HepG2 (cell line): Measurements from ENCODE around the gene CAPRIN1. TPM values are rescaled to one million over a fixed set of nuclear protein-coding genes. Genes with fewer than 3 reads are reported as not detected.

ENCODE experiments used
- ATAC-seq: fragments of 200-7000 bp; cut with Tn5 transposase; 3 replicates; pipeline ENCODE4 v1.9.1; 2020; ENCODE audit warnings: mild to moderate bottlenecking, moderate library complexity
- BruUV-seq: library from RNA; stranded (reverse); fragments of 400-500 nt; replicated peaks from 2 replicates; lab custom pipeline; 2021; lab: Mats Ljungman, UMichigan
- CTCF ChIA-PET: fragments of 300-600 bp; formaldehyde crosslinking; extraction: SDS; loops from one replicate; lab custom pipeline; 2021; ENCODE audit warnings: low total read pairs, inconsistent platforms, low intra/inter-chr PET ratio; lab: Yijun Ruan, JAX
- POLR2A ChIA-PET: fragments of 350-600 bp; sonication (Branson Sonifier 250); formaldehyde crosslinking; loops from one replicate; lab custom pipeline; 2020; ENCODE audit warnings: antibody characterized with exemption, inconsistent platforms; lab: Yijun Ruan, JAX
- DNase-seq: peaks from one replicate; pipeline ENCODE4 v3.0.0-alpha.2; 2015; ENCODE audit warnings: low spot score
- FAIRE-seq: peaks from 3 replicates; lab custom pipeline; 2011; peaks lifted over from hg19 to GRCh38; lab: Jason Lieb, UNC
- H2AFZ ChIP-seq: one replicate; pipeline ENCODE4 v1.6.1; 2011; ENCODE audit warnings: low read length, inconsistent platforms
- H3K27ac ChIP-seq: fragments of 300-600 bp; 3 replicates; pipeline ENCODE4 v1.8.0; 2011; ENCODE audit warnings: mixed run types, mild to moderate bottlenecking, mixed read lengths, low read length, inconsistent platforms; ENCODE audit not compliant: insufficient read depth; ENCODE audit errors: extremely low read length
- H3K27me3 ChIP-seq, 2 experiments: fragments of 200-600 bp in 1 of 2; 2 replicates in 1 of 2; 3 replicates in 1 of 2; pipeline versions ENCODE4 v1.6.0 to v1.8.0; 2011; ENCODE audit warnings: low read length in 2 of 2, mild to moderate bottlenecking in 2 of 2, moderate library complexity in 2 of 2, inconsistent platforms in 1 of 2; ENCODE audit not compliant: insufficient read depth in 2 of 2, control insufficient read depth in 1 of 2
- H3K36me3 ChIP-seq, 2 experiments: fragments of 200-600 bp in 1 of 2; replicated peaks in 1 of 2; 2 replicates in 1 of 2; 3 replicates in 1 of 2; pipeline versions ENCODE4 v1.5.1 to v1.8.0; 2011; ENCODE audit warnings: low read length in 2 of 2, inconsistent platforms in 1 of 2; ENCODE audit not compliant: insufficient read depth in 2 of 2, control insufficient read depth in 1 of 2
- H3K4me1 ChIP-seq: 2 replicates; pipeline ENCODE4 v1.5.1; 2012; ENCODE audit warnings: low read length, inconsistent platforms; ENCODE audit not compliant: insufficient read depth
- H3K4me2 ChIP-seq: 2 replicates; pipeline ENCODE4 v1.6.0; 2011; ENCODE audit warnings: low read depth, low read length, inconsistent platforms
- H3K4me3 ChIP-seq, 3 experiments: fragments of 200-600 bp in 1 of 3; sonication (generic), shearing (Covaris generic) in 1 of 3; replicated peaks in 1 of 3; 2 replicates each; pipeline ENCODE4 v1.5.1; 2011 to 2016; ENCODE audit warnings: low read length in 3 of 3, inconsistent platforms in 2 of 3, low read depth in 2 of 3, mild to moderate bottlenecking in 2 of 3, control low read depth in 1 of 3, mixed read lengths in 1 of 3; ENCODE audit not compliant: insufficient read depth in 1 of 3
- H3K79me2 ChIP-seq: one replicate; pipeline ENCODE4 v1.6.1; 2011; ENCODE audit warnings: low read length, inconsistent platforms; ENCODE audit not compliant: insufficient read depth
- H3K9ac ChIP-seq: 2 replicates; pipeline ENCODE4 v1.6.0; 2011; ENCODE audit warnings: mild to moderate bottlenecking, low read depth, low read length, inconsistent platforms; ENCODE audit not compliant: insufficient read depth
- H3K9me3 ChIP-seq: 2 replicates; pipeline ENCODE4 v1.5.1; 2012; ENCODE audit warnings: mild to moderate bottlenecking, low read length
- H4K20me1 ChIP-seq: 2 replicates; pipeline ENCODE4 v1.6.0; 2011; ENCODE audit warnings: inconsistent platforms, mild to moderate bottlenecking, low read length, moderate library complexity; ENCODE audit not compliant: insufficient read depth
- CCDC6 ChIP-seq: sonication (generic); formaldehyde crosslinking; IDR thresholded peaks from 2 replicates; pipeline ENCODE4 v1.8.1; 2022; ENCODE audit warnings: mild to moderate bottlenecking, missing genetic modification reagents, moderate library complexity
- MLXIP ChIP-seq: sonication (generic); formaldehyde crosslinking; IDR thresholded peaks from 2 replicates; pipeline ENCODE4 v1.9.0; 2021; ENCODE audit warnings: missing genetic modification reagents, borderline replicate concordance
- TERF1 ChIP-seq: sonication (generic); formaldehyde crosslinking; IDR thresholded peaks from 2 replicates; pipeline ENCODE4 v1.8.0; 2022; ENCODE audit warnings: mild to moderate bottlenecking, missing genetic modification reagents, moderate library complexity
- ZNF160 ChIP-seq: sonication (generic); formaldehyde crosslinking; IDR thresholded peaks from 2 replicates; pipeline ENCODE4 v1.8.0; 2022; ENCODE audit warnings: mild to moderate bottlenecking, inconsistent platforms, missing genetic modification reagents
- ZNF629 ChIP-seq: sonication (generic); formaldehyde crosslinking; conservative IDR thresholded peaks from 2 replicates; pipeline ENCODE4 v1.5.0; 2020; ENCODE audit warnings: missing genetic modification reagents
- WGBS: methylation state at CpG from one replicate; pipeline ENCODE4 v1.1.6; 2017; ENCODE audit warnings: low lambda C conversion rate; 5-methylcytosine and 5-hydroxymethylcytosine counted together
- in situ Hi-C: cut with HindIII; loops from 2 replicates; pipeline ENCODE4 v1.10.0; 2017; ENCODE audit warnings: low pct_unique_long_range_greater_than_20kb; ENCODE audit not compliant: extremely low pct_ligation_motif_present
- intact Hi-C: fragments of 100-400 bp; cut with micrococcal nuclease; formaldehyde crosslinking; loops from one replicate; pipeline ENCODE4 v1.10.0; 2022; ENCODE audit not compliant: unreplicated experiment
- polyA plus RNA-seq, 8 experiments: library from polyadenylated mRNA; depleted of rRNA in 3 of 8; stranded (reverse) in 7 of 8; unstranded in 1 of 8; fragments of >200 nt; fragmentation: Illumina TruSeq in 4 of 8; extraction: Trizol in 4 of 8; gene quantifications; 2 replicates each; pipeline versions ENCODE4 v1.2.1 to v1.2.3, GENCODE V29; 2011 to 2016; ENCODE audit warnings: low read depth in 4 of 8, missing spikeins in 1 of 8, mixed read lengths in 1 of 8; ENCODE audit not compliant: insufficient read depth in 1 of 8
- total RNA-seq, 5 experiments: library from RNA; depleted of rRNA; stranded (reverse); fragments of >200 nt; fragmentation: Illumina TruSeq; extraction: Trizol; gene quantifications; 2 replicates each; pipeline ENCODE4 v1.2.3, GENCODE V29; 2016; ENCODE audit warnings: low read depth in 1 of 5

The CAPRIN1 gene
- total and polyA plus RNA-seq, 2 of the 13 experiments (the other 11 are each of a cell fraction or from before 2014, with no cell fraction given) = 114 to 162 TPM

DNA sequence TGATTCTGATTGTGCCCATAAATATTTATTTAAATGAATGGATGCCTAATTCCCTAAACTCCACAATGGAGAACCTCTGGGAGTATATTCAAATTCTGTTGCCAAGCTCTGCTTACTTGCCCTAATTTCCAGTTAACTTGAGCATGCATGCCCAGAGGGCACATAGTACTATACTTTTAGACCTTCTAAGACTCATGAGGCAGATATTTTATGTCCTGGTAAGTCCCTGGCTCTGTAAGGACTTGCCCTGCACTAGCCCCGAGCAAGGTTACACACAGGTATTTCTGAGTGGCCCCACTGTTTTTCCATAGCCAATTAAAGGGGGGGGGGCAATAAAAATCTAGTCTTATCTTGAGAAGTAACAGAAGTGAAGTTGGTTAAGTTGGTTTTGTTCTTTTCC is 21.1 kb upstream of the CAPRIN1 start:
- Histone ChIP-seq H4K20me1 (no peaks in the 10 kb centered on the region), H3K27ac (no peak overlapping the region), H3K27me3 (no peaks in the 10 kb centered on the region), H3K36me3 (no peaks in the 10 kb centered on the region), H3K4me2 (no peak overlapping the region), H3K79me2 (no peaks in the 10 kb centered on the region), H3K4me1 (peaks cover 20% of the 10 kb centered on the region), H3K9ac (no peak overlapping the region), H2AFZ (no peak overlapping the region), H3K9me3 (no peaks in the 10 kb centered on the region), H3K4me3 (no peak overlapping the region)
- CTCF ChIA-PET = no interaction called here
- intact Hi-C loops (no loop called here), in situ Hi-C loops (no loop called here)
- 50% methylated on average over 1 of the region's 1 CpG for WGBS
- BruUV-seq = no TSS peak
- DNase-seq = no peak
- POLR2A ChIA-PET = no interaction called here
- TF ChIP-seq CCDC6 (CRISPR knock-in tag) = no peak
- TF ChIP-seq TERF1 (CRISPR knock-in tag) = no peak
- no peak for TF ChIP-seq MLXIP
- TF ChIP-seq ZNF160 = no peak
- TF ChIP-seq ZNF629 (CRISPR knock-in tag) = no peak
- no peak for ATAC-seq
- FAIRE-seq = no peak
